Measurements from ENCODE around the gene RAB3B.

RAB3B gene

GRCh38 chr1:51998701-51999100 is 8.2 kb upstream of the RAB3B start:
- H3K27me3 ChIP-seq = peaks cover 0 to 3% of the 10 kb centered on the region in 2 donors
- TF ChIP-seq CTCF (IDR thresholded peaks at IDR 0.05) = no peak
- H3K9me3 ChIP-seq = no peaks in the 10 kb centered on the region
- intact Hi-C loops (cut with DNase I; ENCODE audit: low total_unique reads) = no loop called here
- no peaks in the 10 kb centered on the region for H3K4me1 ChIP-seq
- no peak for DNase-seq
- no peak overlapping the region for H3K4me3 ChIP-seq
- no peaks in the 10 kb centered on the region for H3K36me3 ChIP-seq
- H3K27ac ChIP-seq = no peak overlapping the region

GRCh38 chr1:51997974-51998382 is 7.5 kb upstream of the RAB3B start:
- Histone ChIP-seq H3K36me3 (no peaks in the 10 kb centered on the region), H3K27me3 (peaks cover 0 to 8% of the 10 kb centered on the region in 2 donors), H3K4me3 (no peak overlapping the region), H3K27ac (no peak overlapping the region), H3K4me1 (no peaks in the 10 kb centered on the region), H3K9me3 (no peaks in the 10 kb centered on the region)
- TF ChIP-seq CTCF (IDR thresholded peaks at IDR 0.05) = no peak
- DNase-seq = no peak
- intact Hi-C loops (cut with DNase I; ENCODE audit: low total_unique reads) = no loop called here

- Histone ChIP-seq H3K4me1 (peaks cover 0 to 11% (median 8%) of the 10 kb centered on the region in 4 donors), H3K36me3 (no peaks in the 10 kb centered on the region), H3K9me3 (no peaks in the 10 kb centered on the region), H3K27ac (no peak overlapping the region), H3K27me3 (peaks cover 0 to 47% of the 10 kb centered on the region in 2 donors), H3K4me3 (peak overlapping the region; percentile 38 to 51)
- TF ChIP-seq CTCF (IDR thresholded peaks at IDR 0.05) = no peak
- DNase-seq = no peak
- intact Hi-C loops (cut with DNase I; ENCODE audit: low total_unique reads) = no loop called here
These were observed 670 bp downstream of the RAB3B start for GRCh38 chr1:51989582-51990477.

GRCh38 chr1:51988254-51988653 is 2.2 kb downstream of the RAB3B start:
- Histone ChIP-seq H3K9me3 (no peaks in the 10 kb centered on the region), H3K27me3 (peaks cover 0 to 41% of the 10 kb centered on the region in 2 donors), H3K36me3 (no peaks in the 10 kb centered on the region), H3K4me1 (peaks cover 0 to 11% (median 8%) of the 10 kb centered on the region in 4 donors), H3K4me3 (no peak overlapping the region), H3K27ac (no peak overlapping the region)
- TF ChIP-seq CTCF (IDR thresholded peaks at IDR 0.05) = no peak
- intact Hi-C loops (cut with DNase I; ENCODE audit: low total_unique reads) = no loop called here
- DNase-seq = no peak

- H3K36me3 ChIP-seq = no peaks in the 10 kb centered on the region
- H3K4me3 ChIP-seq = no peak overlapping the region
- no peak overlapping the region for H3K27ac ChIP-seq
- peaks cover 0 to 11% (median 8%) of the 10 kb centered on the region in 4 donors for H3K4me1 ChIP-seq
- intact Hi-C loops (cut with DNase I; ENCODE audit: low total_unique reads) = no loop called here
- no peak for TF ChIP-seq CTCF (IDR thresholded peaks at IDR 0.05)
- H3K27me3 ChIP-seq = peaks cover 0 to 26% of the 10 kb centered on the region in 2 donors
- DNase-seq = no peak
- H3K9me3 ChIP-seq = no peaks in the 10 kb centered on the region
These were observed 3.8 kb downstream of the RAB3B start for GRCh38 chr1:51986718-51987117.
